ENCODE results near the gene LZTR1.
"Not testable (repeated sequence)": the region's sequence is repeated elsewhere in the genome, so short reads cannot be mapped to it uniquely, and the experiment has no call there.

LZTR1 gene

DNA sequence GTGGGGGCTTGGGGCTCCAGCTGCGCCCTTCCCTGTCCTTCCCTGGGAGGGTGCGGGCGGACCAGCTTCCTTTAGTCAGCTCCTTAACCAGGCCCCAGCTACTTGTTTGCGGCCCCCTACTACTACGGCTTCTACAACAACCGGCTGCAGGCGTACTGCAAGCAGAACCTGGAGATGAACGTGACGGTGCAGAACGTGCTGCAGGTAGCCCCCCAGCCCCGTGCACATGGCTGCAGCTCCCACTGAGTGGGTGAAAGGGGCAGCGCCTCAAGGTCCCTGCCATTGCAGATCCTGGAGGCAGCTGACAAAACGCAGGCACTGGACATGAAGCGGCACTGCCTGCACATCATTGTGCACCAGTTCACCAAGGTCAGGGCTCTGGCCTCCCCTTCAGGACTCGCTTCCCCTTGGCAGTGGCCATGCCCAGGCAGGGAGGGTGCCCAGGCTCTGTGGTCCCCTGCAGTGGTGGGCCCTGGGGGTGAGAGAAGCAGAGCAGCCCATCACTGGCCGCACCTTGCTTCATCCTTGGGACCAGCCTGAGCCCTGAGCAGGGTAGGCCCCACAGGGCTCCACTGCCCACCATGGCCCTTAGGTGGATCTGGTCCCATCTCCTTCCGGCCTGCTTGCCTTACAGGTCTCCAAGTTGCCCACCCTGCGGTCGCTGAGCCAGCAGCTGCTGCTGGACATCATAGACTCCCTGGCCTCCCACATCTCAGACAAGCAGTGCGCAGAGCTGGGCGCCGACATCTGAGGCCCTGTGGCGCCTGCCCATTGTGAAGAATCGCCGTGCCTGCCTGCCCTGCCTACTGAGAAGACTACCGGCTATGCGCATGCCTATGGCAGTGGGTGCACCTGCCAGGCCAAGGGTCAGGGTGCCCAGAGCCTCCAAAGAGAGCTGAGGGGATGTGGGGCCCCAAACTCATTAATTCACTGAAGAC, 14.8 kb downstream of the LZTR1 start:
- no peak for DNase-seq (ENCODE audit: low spot score)

- no peak for DNase-seq (ENCODE audit: low spot score)
Measured at GRCh38 chr22:20997536-20998257, 15.6 kb downstream of the LZTR1 start.

- no peak for DNase-seq (ENCODE audit: low spot score)
Measured at GRCh38 chr22:20998411-20999336, 16.6 kb downstream of the LZTR1 start.

GRCh38 chr22:20999350-21000206, 17.5 kb downstream of the LZTR1 start:
- no peak for DNase-seq (ENCODE audit: low spot score)

- DNase-seq (ENCODE audit: low spot score), result no peak
Measured at GRCh38 chr22:21000207-21000986, 18.3 kb downstream of the LZTR1 start.

GRCh38 chr22:21000987-21001600, 19.0 kb downstream of the LZTR1 start:
- DNase-seq (ENCODE audit: low spot score), result no peak

DNA sequence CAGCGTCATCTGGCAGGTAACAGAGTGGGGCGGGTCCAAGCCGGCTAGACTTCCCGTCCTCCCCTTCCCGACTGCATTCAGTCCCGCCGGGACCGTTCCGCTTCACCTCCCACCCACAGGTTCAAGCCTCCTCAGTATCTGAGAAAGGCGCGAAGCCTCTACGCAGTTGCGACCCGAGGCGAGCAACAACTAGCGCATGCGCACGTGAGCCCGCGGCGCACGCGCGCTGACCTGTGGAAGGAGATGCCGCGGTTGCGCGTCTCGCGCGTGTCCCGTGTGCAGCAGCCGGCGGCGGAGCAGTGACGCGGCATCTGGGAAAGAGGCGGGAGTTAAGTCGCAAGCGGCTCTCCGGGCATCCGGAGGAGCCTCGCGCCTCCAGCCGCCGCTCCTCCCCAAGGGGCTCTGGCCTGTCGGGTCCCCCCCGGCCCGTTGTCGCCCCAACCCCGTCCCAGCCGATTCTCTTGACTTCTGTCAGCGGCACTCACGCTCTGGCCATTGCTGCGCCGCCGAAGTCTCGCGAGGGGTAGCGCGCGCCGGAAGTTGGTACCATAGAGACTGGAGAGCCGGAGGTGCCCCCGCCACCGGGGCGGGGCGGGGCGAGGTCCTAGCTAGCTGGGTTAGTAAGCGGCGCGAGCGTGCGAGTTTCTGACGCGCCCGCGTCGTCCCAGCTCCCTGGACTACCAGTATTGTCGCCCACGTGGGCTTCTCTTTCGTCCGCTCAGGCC, 19.7 kb downstream of the LZTR1 start, which contains the start of gene THAP7:
Gene THAP7 (minus strand): TSS at position 518 of the 725 bp plus-strand sequence. CDS start 207 bp downstream, at position 311.
- peak; percentile 95 for DNase-seq (ENCODE audit: low spot score)

GRCh38 chr22:21003782-21004181, 21.7 kb downstream of the LZTR1 start:
- no peak for DNase-seq (ENCODE audit: low spot score)

- DNase-seq (ENCODE audit: low spot score), result not testable (repeated sequence)
Measured at GRCh38 chr22:21009208-21009607, 27.1 kb downstream of the LZTR1 start.

DNA sequence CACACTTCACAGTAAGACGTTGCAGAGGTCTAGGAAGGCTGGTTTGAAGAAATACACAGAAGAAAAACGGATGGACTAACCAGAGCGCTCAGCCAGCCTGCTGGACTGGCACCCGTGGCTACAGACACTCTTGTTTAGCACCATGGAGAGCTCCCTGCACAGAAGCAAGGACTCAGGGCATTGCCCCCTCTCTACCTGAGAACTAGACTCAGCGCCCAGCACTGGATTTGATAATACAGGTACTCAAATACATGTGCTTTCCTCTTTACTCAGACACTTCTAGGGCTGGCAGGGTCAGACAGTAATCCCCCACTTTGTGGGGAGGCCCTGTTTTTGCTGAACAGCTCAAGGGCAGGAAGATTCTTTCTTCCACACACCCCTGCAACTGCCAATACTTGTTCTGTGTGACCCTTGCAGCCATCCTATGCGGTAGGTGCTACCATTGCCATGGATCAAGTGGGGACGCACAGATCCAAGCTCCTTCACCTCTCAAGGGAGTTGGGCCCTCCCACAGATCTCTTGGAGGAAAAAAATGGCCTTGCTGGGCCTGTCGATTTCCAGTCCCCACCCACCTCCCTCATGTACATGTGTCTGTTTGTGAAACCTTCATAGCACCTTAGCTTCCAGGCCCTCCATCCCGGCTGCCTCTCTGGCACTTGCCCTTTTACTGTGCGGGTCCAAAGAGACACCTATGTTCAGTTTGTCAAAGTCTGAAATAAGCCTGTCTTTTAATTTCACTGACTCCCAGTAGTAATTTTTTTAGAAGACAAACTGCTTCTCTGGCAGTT, 27.7 kb downstream of the LZTR1 start:
- DNase-seq (ENCODE audit: low spot score), result no peak

- no peak for DNase-seq (ENCODE audit: low spot score)
Measured at GRCh38 chr22:21010426-21011113, 28.5 kb downstream of the LZTR1 start.

DNA sequence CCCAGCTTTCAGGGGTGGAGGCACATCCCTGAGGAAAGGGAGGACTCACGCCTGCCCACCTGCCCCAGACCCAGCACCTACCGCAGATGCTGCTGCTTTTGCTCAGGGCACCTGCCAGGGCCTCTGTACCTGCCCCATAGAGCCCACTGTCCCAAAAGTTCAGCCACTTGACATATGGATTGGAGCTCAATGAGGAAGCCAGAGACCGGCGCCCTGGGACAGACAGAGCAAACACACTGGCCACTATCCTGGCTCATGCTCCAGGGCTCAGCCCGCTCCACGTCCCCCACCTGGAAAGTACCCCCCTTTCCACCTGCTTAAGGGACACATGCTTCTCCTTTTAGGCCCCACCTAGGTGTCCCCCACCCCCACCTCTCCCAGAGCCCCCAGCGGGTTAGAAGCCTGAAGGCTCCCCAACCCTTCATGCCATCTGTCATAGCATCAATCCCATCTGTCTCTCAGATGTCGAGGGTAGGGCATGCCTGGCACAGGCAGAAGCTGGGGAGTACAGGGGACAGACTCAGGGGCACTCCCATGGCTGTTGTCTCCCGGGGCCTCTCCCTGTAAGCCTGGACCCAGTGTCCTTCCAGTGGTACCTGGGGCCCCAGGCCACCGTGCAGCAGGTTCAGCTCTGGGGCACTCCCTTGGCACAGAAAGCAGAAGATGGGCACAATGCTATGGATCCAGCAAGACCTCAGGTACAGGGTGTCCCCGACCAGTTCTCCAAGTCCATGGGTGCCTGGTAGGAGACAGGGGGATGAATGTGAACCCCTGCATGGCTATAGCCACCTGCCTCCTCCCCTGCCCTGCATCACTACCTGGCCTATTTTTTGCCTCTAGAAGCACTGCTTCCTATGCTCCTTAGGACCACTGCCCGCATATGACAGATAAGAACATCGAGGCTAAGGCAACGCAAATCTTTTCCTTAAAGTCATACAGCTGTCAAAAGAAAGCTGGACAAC, 30.6 kb downstream of the LZTR1 start:
- no peak for DNase-seq (ENCODE audit: low spot score)

DNA sequence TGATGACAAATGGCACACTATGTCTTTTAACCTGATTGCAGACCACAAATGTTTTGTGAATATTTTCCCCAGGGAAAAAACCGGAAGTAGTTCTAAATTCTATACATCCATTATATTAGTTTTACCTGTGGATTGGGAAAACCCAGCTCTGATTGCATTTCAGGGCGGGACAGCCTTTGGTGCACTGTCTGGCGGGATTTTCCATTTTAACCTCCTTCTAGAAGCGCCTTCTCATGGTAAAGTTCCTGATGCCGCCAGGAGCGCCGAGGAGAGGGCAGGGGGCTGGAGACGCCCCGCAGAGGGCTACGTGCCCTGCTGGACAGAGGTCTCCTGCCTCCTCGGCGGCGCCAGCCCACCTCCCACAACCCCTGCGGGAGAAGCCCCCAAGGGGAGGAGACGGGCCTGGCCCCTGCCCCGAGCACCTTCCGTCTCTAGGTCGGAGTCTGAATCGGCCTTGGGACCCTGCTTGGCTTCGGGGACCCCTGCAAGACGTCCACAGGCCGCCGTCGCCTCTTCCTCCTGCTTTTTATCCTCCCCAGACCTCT, 31.6 kb downstream of the LZTR1 start:
- no peak for DNase-seq (ENCODE audit: low spot score)

- peak; percentile 79 for DNase-seq (ENCODE audit: low spot score)
Measured at GRCh38 chr22:21014202-21014725, 32.2 kb downstream of the LZTR1 start.

DNA sequence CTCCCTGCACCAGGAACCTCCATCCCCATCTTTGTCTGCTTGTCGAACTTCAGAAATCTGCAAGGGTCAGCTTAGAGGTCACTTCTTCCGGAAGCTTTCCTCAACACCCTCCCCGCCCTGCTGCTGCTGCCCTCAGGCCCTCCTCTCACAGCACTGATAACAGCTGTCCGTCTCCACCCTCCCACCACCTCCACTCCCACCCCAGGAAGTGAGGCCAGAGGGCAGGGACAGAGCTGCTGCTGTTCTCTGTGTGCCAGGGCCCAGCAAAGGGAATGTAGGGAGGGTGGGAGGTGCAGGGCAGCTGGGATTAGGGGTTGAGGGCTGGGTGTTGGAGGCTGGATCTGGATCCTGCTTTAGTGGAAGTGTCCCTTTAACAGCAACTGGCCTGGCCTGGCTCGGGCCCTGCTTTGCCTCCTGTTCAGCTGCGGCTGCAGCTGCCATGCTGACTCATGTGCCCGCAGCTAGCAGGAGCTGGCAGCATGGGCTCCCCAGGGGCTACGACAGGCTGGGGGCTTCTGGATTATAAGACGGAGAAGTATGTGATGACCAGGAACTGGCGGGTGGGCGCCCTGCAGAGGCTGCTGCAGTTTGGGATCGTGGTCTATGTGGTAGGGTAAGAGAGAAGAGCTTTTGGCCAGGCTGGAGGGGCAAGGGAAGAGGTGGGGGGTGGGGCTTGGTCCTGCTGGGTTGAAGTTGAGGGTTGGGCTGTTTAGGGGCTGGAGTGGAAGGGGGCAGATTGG, 32.8 kb downstream of the LZTR1 start, which contains the start of gene P2RX6:
Gene P2RX6 (plus strand): TSS at position 440 of the 740 bp plus-strand sequence. CDS start 10 bp downstream, at position 450.
- peak; percentile 38 for DNase-seq (ENCODE audit: low spot score)

Measured in globus pallidus (tissue), 1 donor.